Measurements from ENCODE around the gene HCN2.

The HCN2 gene

GRCh38 chr19:589693-590395 lies at the start of gene HCN2:
TSS of gene HCN2 (plus strand) at chr19:589881. CDS start at chr19:589946, 65 bp downstream.
- Histone ChIP-seq H3K27me3 (ENCODE audit: insufficient read depth, poor library complexity, severe bottlenecking) (peaks cover 29% of the 10 kb centered on the region), H3K36me3 (ENCODE audit: low read depth) (no peaks in the 10 kb centered on the region), H3K4me1 (ENCODE audit: insufficient read depth, poor library complexity, severe bottlenecking) (no peaks in the 10 kb centered on the region), H3K27ac (ENCODE audit: poor library complexity, severe bottlenecking) (no peak within 1 kb of the TSS), H3K4me3 (ENCODE audit: severe bottlenecking) (peak within 1 kb of the TSS; percentile 18), H3K9me3 (ENCODE audit: severe bottlenecking) (no peaks in the 10 kb centered on the region)
- TF ChIP-seq CTCF (IDR thresholded peaks at IDR 0.05; ENCODE audit: poor library complexity, severe bottlenecking) = no peak
- no peak for DNase-seq (ENCODE audit: low spot score)
- ATAC-seq (ENCODE audit: low read depth) = no peak

GRCh38 chr19:540867-541637 lies 48.6 kb upstream of the HCN2 start:
- TF ChIP-seq CTCF (IDR thresholded peaks at IDR 0.05; ENCODE audit: poor library complexity, severe bottlenecking) = no peak
- Histone ChIP-seq H3K27me3 (ENCODE audit: insufficient read depth, poor library complexity, severe bottlenecking) (no peaks in the 10 kb centered on the region), H3K4me3 (ENCODE audit: severe bottlenecking) (no peak overlapping the region), H3K36me3 (ENCODE audit: low read depth) (peaks cover 10% of the 10 kb centered on the region), H3K9me3 (ENCODE audit: severe bottlenecking) (no peaks in the 10 kb centered on the region), H3K27ac (ENCODE audit: poor library complexity, severe bottlenecking) (no peak overlapping the region), H3K4me1 (ENCODE audit: insufficient read depth, poor library complexity, severe bottlenecking) (no peaks in the 10 kb centered on the region)
- ATAC-seq (ENCODE audit: low read depth) = no peak
- DNase-seq (ENCODE audit: low spot score) = no peak

GRCh38 chr19:541699-542098 lies 48.0 kb upstream of the HCN2 start:
- no peak overlapping the region for H3K27ac ChIP-seq (ENCODE audit: poor library complexity, severe bottlenecking)
- H3K4me3 ChIP-seq (ENCODE audit: severe bottlenecking) = no peak overlapping the region
- H3K4me1 ChIP-seq (ENCODE audit: insufficient read depth, poor library complexity, severe bottlenecking) = no peaks in the 10 kb centered on the region
- no peaks in the 10 kb centered on the region for H3K9me3 ChIP-seq (ENCODE audit: severe bottlenecking)
- no peak for DNase-seq (ENCODE audit: low spot score)
- no peaks in the 10 kb centered on the region for H3K27me3 ChIP-seq (ENCODE audit: insufficient read depth, poor library complexity, severe bottlenecking)
- no peak for ATAC-seq (ENCODE audit: low read depth)
- H3K36me3 ChIP-seq (ENCODE audit: low read depth) = peaks cover 4% of the 10 kb centered on the region
- no peak for TF ChIP-seq CTCF (IDR thresholded peaks at IDR 0.05; ENCODE audit: poor library complexity, severe bottlenecking)

- H3K9me3 ChIP-seq (ENCODE audit: severe bottlenecking) = no peaks in the 10 kb centered on the region
- H3K4me3 ChIP-seq (ENCODE audit: severe bottlenecking) = no peak overlapping the region
- DNase-seq (ENCODE audit: low spot score) = no peak
- no peak overlapping the region for H3K27ac ChIP-seq (ENCODE audit: poor library complexity, severe bottlenecking)
- no peaks in the 10 kb centered on the region for H3K4me1 ChIP-seq (ENCODE audit: insufficient read depth, poor library complexity, severe bottlenecking)
- H3K27me3 ChIP-seq (ENCODE audit: insufficient read depth, poor library complexity, severe bottlenecking) = no peaks in the 10 kb centered on the region
- H3K36me3 ChIP-seq (ENCODE audit: low read depth) = no peaks in the 10 kb centered on the region; the same call in 1 of the 2 replicates
- no peak for ATAC-seq (ENCODE audit: low read depth)
- no peak for TF ChIP-seq CTCF (IDR thresholded peaks at IDR 0.05; ENCODE audit: poor library complexity, severe bottlenecking)
These were observed 47.4 kb upstream of the HCN2 start for GRCh38 chr19:542173-542866.

Measured in RWPE2 (cell line).